Measurements from ENCODE around the gene NLRP2B.
"Not testable (repeated sequence)": the region's sequence is repeated elsewhere in the genome, so short reads cannot be mapped to it uniquely, and the experiment has no call there.

The NLRP2B gene

GRCh38 chrX:57680160-57680559, at the start of gene NLRP2B:
TSS of gene NLRP2B (minus strand) at chrX:57680260.
- DNase-seq: no peak

- DNase-seq: not testable (repeated sequence)
Observed at GRCh38 chrX:57725995-57726394, 45.9 kb upstream of the NLRP2B start.

GRCh38 chrX:57681341-57681740, 1.3 kb upstream of the NLRP2B start:
- DNase-seq: no peak

- DNase-seq: no peak
Observed at GRCh38 chrX:57678686-57679428, 1.2 kb downstream of the NLRP2B start.

GRCh38 chrX:57677132-57677858, 2.8 kb downstream of the NLRP2B start:
- no peak for DNase-seq

- DNase-seq: no peak
Observed at GRCh38 chrX:57675320-57675719, 4.7 kb downstream of the NLRP2B start.

- DNase-seq: no peak
Observed at GRCh38 chrX:57674861-57675260, 5.2 kb downstream of the NLRP2B start.

- DNase-seq: no peak
Observed at GRCh38 chrX:57669961-57670360, 10.1 kb downstream of the NLRP2B start.

- no peak for DNase-seq
Observed at GRCh38 chrX:57667010-57667409, 13.1 kb downstream of the NLRP2B start.

- DNase-seq: no peak
Observed at GRCh38 chrX:57655065-57655464, 25.0 kb downstream of the NLRP2B start.

GRCh38 chrX:57652705-57653104, 27.4 kb downstream of the NLRP2B start:
- no peak for DNase-seq

GRCh38 chrX:57651169-57651919, 28.7 kb downstream of the NLRP2B start:
- DNase-seq: no peak

- no peak for DNase-seq
Observed at GRCh38 chrX:57647020-57647419, 33.0 kb downstream of the NLRP2B start.

- DNase-seq: no peak
Observed at GRCh38 chrX:57643698-57644097, 36.4 kb downstream of the NLRP2B start.

GRCh38 chrX:57641338-57641737, 38.7 kb downstream of the NLRP2B start:
- no peak for DNase-seq

GRCh38 chrX:57640674-57641016, 39.4 kb downstream of the NLRP2B start:
- no peak for DNase-seq

- not testable (repeated sequence) for DNase-seq
Observed at GRCh38 chrX:57629438-57629837, 50.6 kb downstream of the NLRP2B start.
